Mesenchymal stem cell (in vitro differentiated cells and primary cell): ENCODE results near the gene CFD.
"Not testable (repeated sequence)": the region's sequence is repeated elsewhere in the genome, so short reads cannot be mapped to it uniquely, and the experiment has no call there.

ENCODE experiments used
- DNase-seq: peaks from one replicate; pipeline ENCODE4 v3.0.0-alpha.2; 2013
- H2AFZ ChIP-seq: one replicate; pipeline ENCODE4 v1.6.1; 2013; ENCODE audit warnings: low read depth, mild to moderate bottlenecking, control low read depth, inconsistent platforms, low read length, moderate library complexity
- H2AK5ac ChIP-seq: 2 replicates; pipeline ENCODE4 v1.6.1; 2013; ENCODE audit warnings: low read length, moderate library complexity, mild to moderate bottlenecking, inconsistent platforms; ENCODE audit not compliant: severe bottlenecking
- H2BK120ac ChIP-seq: one replicate; pipeline ENCODE4 v1.6.1; 2013; ENCODE audit warnings: low read depth, mild to moderate bottlenecking, inconsistent platforms, low read length, moderate library complexity
- H2BK12ac ChIP-seq, 2 experiments: one replicate each; pipeline ENCODE4 v1.6.1; 2013; ENCODE audit warnings: inconsistent platforms in 2 of 2, low read length in 2 of 2, mild to moderate bottlenecking in 2 of 2, moderate library complexity in 2 of 2, control low read depth in 1 of 2
- H2BK15ac ChIP-seq: one replicate; pipeline ENCODE4 v1.6.1; 2013; ENCODE audit warnings: mild to moderate bottlenecking, low read depth, inconsistent platforms; ENCODE audit not compliant: poor library complexity, severe bottlenecking
- H2BK5ac ChIP-seq: 2 replicates; pipeline ENCODE4 v1.6.1; 2013; ENCODE audit warnings: low read depth, mild to moderate bottlenecking, low read length, control low read depth, inconsistent platforms; ENCODE audit not compliant: poor library complexity, severe bottlenecking
- H3K14ac ChIP-seq, 2 experiments: one replicate each; pipeline ENCODE4 v1.6.1; 2013; ENCODE audit warnings: inconsistent platforms in 2 of 2, low read length in 2 of 2, control low read depth in 1 of 2, mild to moderate bottlenecking in 1 of 2, moderate library complexity in 1 of 2
- H3K18ac ChIP-seq, 2 experiments: one replicate each; pipeline ENCODE4 v1.6.1; 2013; ENCODE audit warnings: inconsistent platforms in 2 of 2, low read length in 2 of 2, control low read depth in 1 of 2, low read depth in 1 of 2, mild to moderate bottlenecking in 1 of 2
- H3K23ac ChIP-seq, 2 experiments: one replicate each; pipeline ENCODE4 v1.6.1; 2013; ENCODE audit warnings: inconsistent platforms in 2 of 2, low read length in 2 of 2, mild to moderate bottlenecking in 2 of 2, moderate library complexity in 2 of 2, control low read depth in 1 of 2
- H3K27ac ChIP-seq: 2 replicates; pipeline ENCODE4 v1.5.1; 2013; ENCODE audit warnings: mild to moderate bottlenecking, moderate library complexity, low read length, control low read depth, inconsistent platforms; ENCODE audit not compliant: poor library complexity, severe bottlenecking
- H3K27me3 ChIP-seq, 2 experiments: 2 replicates each; pipeline versions ENCODE4 v1.6.1 to v1.7.0; 2013; ENCODE audit warnings: low read length in 2 of 2, mild to moderate bottlenecking in 2 of 2, moderate library complexity in 2 of 2, control low read depth in 1 of 2, inconsistent platforms in 1 of 2; ENCODE audit not compliant: control insufficient read depth in 1 of 2, insufficient read depth in 1 of 2
- H3K36me3 ChIP-seq, 2 experiments: 2 replicates each; pipeline versions ENCODE4 v1.6.1 to v1.7.0; 2013; ENCODE audit warnings: low read length in 2 of 2, control low read depth in 1 of 2, inconsistent platforms in 1 of 2, low read depth in 1 of 2, mild to moderate bottlenecking in 1 of 2; ENCODE audit not compliant: insufficient read depth in 2 of 2, control insufficient read depth in 1 of 2
- H3K4ac ChIP-seq, 2 experiments: one replicate each; pipeline ENCODE4 v1.6.1; 2013; ENCODE audit warnings: inconsistent platforms in 2 of 2, low read length in 2 of 2, mild to moderate bottlenecking in 2 of 2, moderate library complexity in 2 of 2, control low read depth in 1 of 2, low read depth in 1 of 2
- H3K4me1 ChIP-seq: 2 replicates; pipeline ENCODE4 v1.6.1; 2013; ENCODE audit warnings: low read depth, low read length, control low read depth; ENCODE audit not compliant: control insufficient read depth, insufficient read depth
- H3K4me2 ChIP-seq: 2 replicates; pipeline ENCODE4 v1.6.1; 2013; ENCODE audit warnings: low read length, mild to moderate bottlenecking, inconsistent platforms; ENCODE audit not compliant: poor library complexity, severe bottlenecking
- H3K4me3 ChIP-seq, 2 experiments: 2 replicates each; pipeline versions ENCODE4 v1.5.1 to v1.7.0; 2013; ENCODE audit warnings: low read length in 2 of 2, mild to moderate bottlenecking in 2 of 2, control low read depth in 1 of 2, low read depth in 1 of 2; ENCODE audit not compliant: insufficient read depth in 1 of 2
- H3K79me1 ChIP-seq: replicated peaks from 2 replicates; pipeline ENCODE4 v1.6.1; 2013; ENCODE audit warnings: mild to moderate bottlenecking, control low read depth, low read length, inconsistent platforms; ENCODE audit not compliant: poor library complexity, severe bottlenecking
- H3K9ac ChIP-seq: 2 replicates; pipeline ENCODE4 v1.7.0; 2013; ENCODE audit warnings: mild to moderate bottlenecking, low read length, moderate library complexity
- H3K9me3 ChIP-seq: 2 replicates; pipeline ENCODE4 v1.7.0; 2013; ENCODE audit warnings: mild to moderate bottlenecking, low read length; ENCODE audit not compliant: control insufficient read depth
- H4K8ac ChIP-seq: one replicate; pipeline ENCODE4 v1.6.1; 2013; ENCODE audit warnings: inconsistent platforms, mild to moderate bottlenecking, low read length, moderate library complexity
- H4K91ac ChIP-seq: one replicate; pipeline ENCODE4 v1.6.1; 2013; ENCODE audit warnings: mild to moderate bottlenecking, low read length, inconsistent platforms
- WGBS: methylation state at CpG from one replicate; pipeline ENCODE4 v1.1.7; 2013; ENCODE audit warnings: mixed read lengths; 5-methylcytosine and 5-hydroxymethylcytosine counted together

The CFD gene

DNA sequence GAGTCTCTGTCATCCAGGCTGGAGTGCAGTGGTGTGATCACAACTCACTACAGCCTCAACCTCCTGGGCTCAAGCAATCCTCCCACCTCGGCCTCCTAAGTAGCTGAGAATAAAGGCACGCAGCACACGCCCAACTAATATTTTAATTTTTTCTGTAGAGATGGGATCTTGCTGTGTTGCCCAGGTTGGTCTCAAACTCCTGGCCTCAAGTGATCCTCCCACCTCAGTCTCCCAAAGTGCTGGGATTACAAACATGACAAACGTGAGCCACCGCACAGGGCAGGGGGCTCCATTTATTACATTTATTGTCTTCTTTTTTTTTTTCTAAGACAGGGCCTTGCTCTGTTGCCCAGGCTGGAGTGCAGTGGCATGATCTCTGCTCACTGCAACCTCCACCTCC, 39.3 kb upstream of the CFD start:
- H2AFZ ChIP-seq, H2BK15ac ChIP-seq: not testable (repeated sequence)
- WGBS, result 98% methylated on average over 5 of the region's 5 CpGs

GRCh38 chr19:821231-821824, 38.1 kb upstream of the CFD start:
- Histone ChIP-seq H3K27me3 (peaks cover 0 to 14% of the 10 kb centered on the region in 2 experiments), H3K14ac (peak overlapping the region in 1 of 2 experiments; percentile 72), H3K4ac (no peak overlapping the region), H4K8ac (no peak overlapping the region), H3K18ac (peak overlapping the region in 1 of 2 experiments; percentile 64), H3K23ac (no peak overlapping the region), H2BK15ac (peak overlapping the region; percentile 94), H3K36me3 (peaks cover 0 to 1% of the 10 kb centered on the region in 2 experiments), H3K4me2 (peak overlapping the region; percentile 87), H2AK5ac (no peak overlapping the region), H2BK12ac (no peak overlapping the region), H3K79me1 (no peaks in the 10 kb centered on the region), H2BK5ac (no peak overlapping the region), H3K27ac (no peak overlapping the region), H3K9me3 (no peaks in the 10 kb centered on the region), H3K4me1 (peaks cover 21% of the 10 kb centered on the region), H2AFZ (no peak overlapping the region), H2BK120ac (peak overlapping the region; percentile 34), H3K9ac (no peak overlapping the region), H4K91ac (no peak overlapping the region), H3K4me3 (peak overlapping the region; percentile 44 to 70)
- WGBS, result 1% methylated on average over 22 of the region's 64 CpGs
- DNase-seq, result no peak

More for the DNA sequence above, 39.3 kb upstream of the CFD start:
- H2AK5ac ChIP-seq, H2BK5ac ChIP-seq, H3K18ac ChIP-seq, H3K27me3 ChIP-seq, H3K14ac ChIP-seq, DNase-seq, H3K27ac ChIP-seq, H3K4me2 ChIP-seq, H3K9ac ChIP-seq, H3K4me3 ChIP-seq, H2BK120ac ChIP-seq, H3K79me1 ChIP-seq, H3K9me3 ChIP-seq, H2BK12ac ChIP-seq, H3K23ac ChIP-seq, H4K91ac ChIP-seq, H3K4ac ChIP-seq, H4K8ac ChIP-seq: not testable (repeated sequence)
- peaks cover 6 to 12% of the 10 kb centered on the region in 2 experiments for H3K36me3 ChIP-seq
- H3K4me1 ChIP-seq, result peaks cover 21% of the 10 kb centered on the region

DNA sequence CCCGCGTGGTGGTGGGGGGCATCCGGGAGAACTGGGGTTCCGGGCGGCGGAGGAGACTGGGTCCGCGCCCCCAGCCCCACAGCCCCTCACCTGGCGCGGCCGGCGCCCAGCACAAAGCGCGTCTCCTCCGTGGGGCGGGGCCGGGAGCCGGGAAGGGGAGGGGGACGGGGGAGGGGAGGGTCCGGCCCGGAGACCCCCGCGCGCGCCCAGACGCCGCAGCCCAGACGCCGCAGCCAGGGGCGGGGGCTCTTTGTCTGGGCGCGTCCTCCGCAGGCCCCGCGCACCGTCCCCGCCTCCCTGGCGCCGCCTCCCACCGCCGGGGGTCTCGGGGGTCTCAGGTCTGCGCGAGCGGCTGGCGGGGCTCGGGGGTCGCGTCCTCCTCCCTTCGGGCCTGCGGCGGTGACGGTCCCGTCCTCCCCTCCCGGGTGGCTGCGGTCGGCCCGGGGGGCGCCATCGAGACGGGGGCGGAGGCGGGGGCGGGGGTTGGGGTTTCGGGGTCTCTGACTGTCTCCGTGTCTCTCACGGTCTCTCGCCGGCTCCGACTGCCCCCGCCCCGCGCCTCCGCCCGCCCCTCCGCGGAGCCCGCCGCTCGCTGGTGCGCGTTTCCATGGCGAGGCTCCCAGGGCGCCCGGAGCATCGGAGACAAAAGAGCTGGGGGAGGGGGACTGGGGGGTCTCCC, 37.5 kb upstream of the CFD start, which contains the start of gene PLPPR3:
Gene PLPPR3, minus strand, starts transcription at position 131 of the 679 bp plus-strand sequence. CDS start 396 bp downstream, outside the sequence.
- H3K27ac ChIP-seq, result no peak within 1 kb of the TSS
- H2BK5ac ChIP-seq, result no peak within 1 kb of the TSS
- peak within 1 kb of the TSS; percentile 56 for H2AFZ ChIP-seq
- H3K23ac ChIP-seq, result no peak within 1 kb of the TSS
- H3K9me3 ChIP-seq, result no peaks in the 10 kb centered on the region
- H2BK120ac ChIP-seq, result peak within 1 kb of the TSS; percentile 34
- H3K14ac ChIP-seq, result peak within 1 kb of the TSS in 1 of 2 experiments; percentile 72
- WGBS, result 1% methylated on average over 18 of the region's 86 CpGs
- H4K91ac ChIP-seq, result no peak within 1 kb of the TSS
- peaks cover 0 to 14% of the 10 kb centered on the region in 2 experiments for H3K27me3 ChIP-seq
- H3K9ac ChIP-seq, result no peak within 1 kb of the TSS
- H3K79me1 ChIP-seq, result no peaks in the 10 kb centered on the region
- no peak within 1 kb of the TSS for H2AK5ac ChIP-seq
- H3K4ac ChIP-seq, result no peak within 1 kb of the TSS
- peak within 1 kb of the TSS in 1 of 2 experiments; percentile 64 for H3K18ac ChIP-seq
- H3K4me3 ChIP-seq, result peak within 1 kb of the TSS; percentile 44 to 70
- no peaks in the 10 kb centered on the region for H3K36me3 ChIP-seq
- H4K8ac ChIP-seq, result peak within 1 kb of the TSS; percentile 64
- H3K4me2 ChIP-seq, result peak within 1 kb of the TSS; percentile 97
- H3K4me1 ChIP-seq, result peaks cover 21% of the 10 kb centered on the region
- DNase-seq, result no peak
- peak within 1 kb of the TSS; percentile 94 for H2BK15ac ChIP-seq
- peak within 1 kb of the TSS in 1 of 2 experiments; percentile 31 for H2BK12ac ChIP-seq

DNA sequence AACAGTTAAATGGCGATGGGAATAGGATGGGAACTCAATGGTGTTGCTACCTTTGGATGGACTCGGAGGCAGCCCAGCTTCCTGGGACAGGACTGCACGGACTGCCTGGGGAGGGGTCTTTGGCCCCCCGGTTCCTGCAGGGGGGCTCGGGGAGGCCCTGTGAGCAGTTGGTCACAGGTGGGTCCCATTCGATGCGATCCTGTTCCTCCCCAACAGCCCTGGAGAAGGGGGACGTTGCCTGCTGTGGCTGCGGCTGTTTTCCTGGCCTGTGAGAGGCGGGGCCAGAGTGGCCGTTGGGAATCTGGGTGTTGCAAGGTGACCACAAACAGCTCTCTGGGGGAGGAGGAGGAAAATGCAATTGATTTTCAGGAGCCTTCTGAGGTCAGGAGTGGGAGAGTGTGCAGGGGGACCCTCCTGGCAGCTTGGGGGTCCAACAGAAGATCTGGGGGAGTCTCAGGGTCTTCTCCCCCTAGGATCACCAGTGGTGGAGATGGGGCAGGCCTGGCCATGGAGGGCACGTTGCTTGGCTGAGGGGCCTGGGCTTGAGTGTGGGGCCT, 35.8 kb upstream of the CFD start:
- Histone ChIP-seq H3K36me3 (no peaks in the 10 kb centered on the region), H2AK5ac (no peak overlapping the region), H2AFZ (no peak overlapping the region), H3K23ac (no peak overlapping the region), H3K18ac (peak overlapping the region in 1 of 2 experiments; percentile 54), H4K91ac (no peak overlapping the region), H3K27me3 (peaks cover 0 to 17% of the 10 kb centered on the region in 2 experiments), H3K9me3 (no peaks in the 10 kb centered on the region), H3K14ac (no peak overlapping the region), H2BK15ac (peak overlapping the region; percentile 3), H3K27ac (no peak overlapping the region), H2BK120ac (peak overlapping the region; percentile 15), H2BK5ac (no peak overlapping the region), H3K4me3 (no peak overlapping the region), H4K8ac (no peak overlapping the region), H3K4me1 (peaks cover 21% of the 10 kb centered on the region), H3K4me2 (no peak overlapping the region), H3K9ac (no peak overlapping the region), H2BK12ac (peak overlapping the region in 1 of 2 experiments; percentile 5), H3K4ac (no peak overlapping the region), H3K79me1 (no peaks in the 10 kb centered on the region)
- peak; percentile 44 for DNase-seq
- WGBS, result 62% methylated on average over 12 of the region's 12 CpGs
